ENCODE results near the gene S100A3. TPM values are rescaled to one million over a fixed set of nuclear protein-coding genes. Genes with fewer than 3 reads are reported as not detected.

Gene S100A3
- total and polyA plus RNA-seq, 2 of the 8 experiments (the other 6 are each of a cell fraction or from before 2014, with no cell fraction given), result 0.26 to 0.47 TPM

DNA sequence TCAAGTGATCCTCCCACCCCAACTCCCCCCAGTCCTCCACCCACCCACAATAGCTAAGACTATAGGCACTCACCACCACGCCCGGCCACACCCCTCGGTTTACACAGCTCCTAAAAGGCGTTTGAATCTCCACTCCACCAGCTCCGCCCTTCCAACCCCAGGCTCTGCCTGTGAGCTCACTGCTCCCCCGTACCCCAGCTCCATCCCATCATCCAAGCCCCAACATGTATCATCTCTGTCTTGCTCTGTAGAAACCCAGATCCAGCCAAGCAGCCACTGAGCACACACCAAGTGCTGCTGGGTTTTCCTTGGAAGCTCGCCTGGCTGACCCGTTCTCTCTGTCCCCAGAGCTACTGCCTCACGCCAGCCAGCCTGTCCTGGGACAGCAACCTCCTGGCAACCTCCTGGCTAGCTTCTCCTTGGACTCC lies 28.6 kb upstream of the S100A3 start:
- Histone ChIP-seq H2BK15ac (ENCODE audit: low read length) (no peak overlapping the region), H2AFZ (ENCODE audit: low read length) (peak overlapping the region; percentile 41; the same call in 1 of the 2 replicates), H3K56ac (replicated peaks; ENCODE audit: insufficient read length, low read depth, low read length) (no peak overlapping the region), H3K23me2 (ENCODE audit: low read depth, low read length) (no peaks in the 10 kb centered on the region; the same call in 1 of the 2 replicates), H4K8ac (ENCODE audit: extremely low read depth, insufficient read depth, low read length) (no peak overlapping the region), H3K79me1 (ENCODE audit: low read depth, low read length) (no peaks in the 10 kb centered on the region), H3K4me3 (ENCODE audit: extremely low read depth in 1 of 4, insufficient read depth in 2 of 4, low read depth in 3 of 4, low read length in 4 of 4) (no peak overlapping the region), H4K5ac (ENCODE audit: insufficient read length, low read depth, low read length) (no peak overlapping the region), H4K20me1 (replicated peaks in 1 of 2; ENCODE audit: control insufficient read depth in 1 of 2, insufficient read depth in 2 of 2, low read length in 2 of 2) (no peaks in the 10 kb centered on the region), H3K27ac (ENCODE audit: low read depth, low read length) (no peak overlapping the region), H3K79me2 (ENCODE audit: control insufficient read depth in 1 of 2, insufficient read depth in 2 of 2, low read length in 2 of 2) (no peaks in the 10 kb centered on the region), H2BK5ac (ENCODE audit: low read depth, low read length) (no peak overlapping the region), H3K23ac (ENCODE audit: insufficient read length) (no peak overlapping the region), H2BK120ac (replicated peaks; ENCODE audit: low read depth, low read length) (no peak overlapping the region), H3K9ac (replicated peaks in 1 of 4; ENCODE audit: extremely low read depth in 1 of 4, low read depth in 3 of 4, low read length in 3 of 4) (no peak overlapping the region), H3K18ac (ENCODE audit: extremely low read depth, low read length) (no peak overlapping the region), H3K4ac (replicated peaks; ENCODE audit: insufficient read length, low read depth, low read length) (no peak overlapping the region), H2AK5ac (ENCODE audit: low read depth, low read length) (no peak overlapping the region), H3K14ac (ENCODE audit: insufficient read length) (no peak overlapping the region), H3K4me1 (replicated peaks in 1 of 4; ENCODE audit: control insufficient read depth in 3 of 4, insufficient read depth in 4 of 4, low read length in 3 of 4) (peaks cover 0 to 3% (median 0%) of the 10 kb centered on the region in 4 experiments; a peak in 2 of 7 replicates), H3K36me3 (ENCODE audit: control insufficient read depth in 2 of 4, insufficient read depth in 4 of 4, low read length in 3 of 4) (no peaks in the 10 kb centered on the region), H2BK20ac (ENCODE audit: low read length) (no peak overlapping the region), H3K4me2 (ENCODE audit: insufficient read depth in 1 of 2, low read depth in 2 of 2, low read length in 2 of 2) (no peak overlapping the region), H2BK12ac (ENCODE audit: low read depth, low read length) (0 out of 2 replicates have a peak overlapping the region, but pooled peaks have one; percentile 17), H3K9me3 (ENCODE audit: insufficient read depth in 2 of 2, low read depth in 1 of 2, low read length in 1 of 2) (peaks cover 0 to 12% of the 10 kb centered on the region in 2 experiments; a peak in 1 of 4 replicates), H4K91ac (replicated peaks; ENCODE audit: insufficient read length, low read length) (no peak overlapping the region), H3K27me3 (replicated peaks in 1 of 4; ENCODE audit: control insufficient read depth in 3 of 4, extremely low read depth in 1 of 4, insufficient read depth in 3 of 4, low read length in 3 of 4) (no peaks in the 10 kb centered on the region)
- FAIRE-seq (no peak), DNase-seq (ENCODE audit: low read depth in 1 of 2, low spot score in 2 of 2) (no peak)
- ChIA-PET POLR2A (ENCODE audit: partially characterized antibody) (interaction anchor here (1.0 to 3.6 kb wide), 5 partner anchors 9 to 413 kb away, joined by 3 to 20 read pairs (median 4); partner anchors contain the start of genes RPS27, S100A13 and S100A16), CTCF (ENCODE audit: partially characterized antibody) (interaction anchor here (0.6 to 4.2 kb wide), 11 partner anchors 9 to 222 kb away, joined by 3 to 64 read pairs (median 6); partner anchors contain the start of genes S100A1, S100A13, S100A14 and S100A16)
- WGBS, 2 experiments (ENCODE audit: extremely low coverage in 1 of 2, insufficient coverage in 1 of 2, insufficient read length in 1 of 2, insufficient replicate concordance in 2 of 2, low coverage in 1 of 2, low lambda C conversion rate in 2 of 2, missing lambda C conversion rate in 1 of 2), result 84% methylated on average over 9 of the region's 9 CpGs; no CpG with 5 or more reads in 1 of the 2 experiments
- no peak for TF ChIP-seq EP300 (IDR thresholded peaks at IDR 0.05; ENCODE audit: borderline replicate concordance in 1 of 2, low read depth in 2 of 2, low read length in 2 of 2)
- TF ChIP-seq TCF12 (IDR thresholded peaks at IDR 0.05; ENCODE audit: low read depth, low read length), result no peak
- TF ChIP-seq HDAC6 (IDR thresholded peaks at IDR 0.05; ENCODE audit: low read depth, low read length), result no peak
- TF ChIP-seq POLR2AphosphoS5 (IDR thresholded peaks at IDR 0.05; ENCODE audit: low read depth, low read length), result no peak
- no peak for TF ChIP-seq KDM4A (IDR thresholded peaks at IDR 0.05; ENCODE audit: low read depth, low read length, severe bottlenecking)
- TF ChIP-seq CBX8 (IDR thresholded peaks at IDR 0.05; ENCODE audit: borderline replicate concordance, low read depth, low read length), result no peak
- TF ChIP-seq KDM5A (IDR thresholded peaks at IDR 0.05; ENCODE audit: low read length), result no peak
- TF ChIP-seq RBBP5 (IDR thresholded peaks at IDR 0.05; ENCODE audit: borderline replicate concordance, low read depth, low read length), result no peak
- TF ChIP-seq SIX5 (IDR thresholded peaks at IDR 0.05; ENCODE audit: low read depth, low read length), result no peak
- no peak for TF ChIP-seq TAF7 (optimal IDR thresholded peaks at IDR 0.05; ENCODE audit: borderline replicate concordance, low read depth, low read length)
- TF ChIP-seq, protein P1, sequence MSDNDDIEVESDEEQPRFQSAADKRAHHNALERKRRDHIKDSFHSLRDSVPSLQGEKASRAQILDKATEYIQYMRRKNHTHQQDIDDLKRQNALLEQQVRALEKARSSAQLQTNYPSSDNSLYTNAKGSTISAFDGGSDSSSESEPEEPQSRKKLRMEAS (IDR thresholded peaks at IDR 0.05), result no peak
- no peak for TF ChIP-seq CEBPB (IDR thresholded peaks at IDR 0.05; ENCODE audit: low read depth, low read length)
- TF ChIP-seq HDAC2 (IDR thresholded peaks at IDR 0.05; ENCODE audit: borderline replicate concordance in 1 of 2, low read depth in 2 of 2, low read length in 2 of 2), result no peak

All from H1 (cell line).